OCI-LY7 (cell line): ENCODE measurements around the gene TLE4. TPM values are rescaled to one million over a fixed set of nuclear protein-coding genes. Genes with fewer than 3 reads are reported as not detected.

ENCODE experiments used
- Bru-seq: library from RNA; stranded (reverse); fragments of 400-500 nt; gene quantifications from one replicate; lab custom pipeline; 2021; lab: Mats Ljungman, UMichigan
- BruChase-seq, 2 experiments: library from RNA; stranded (reverse); fragments of 400-500 nt; gene quantifications; one replicate each; lab custom pipeline; 2021; lab: Mats Ljungman, UMichigan
- BruUV-seq: library from RNA; stranded (reverse); fragments of 400-500 nt; replicated peaks from 2 replicates; lab custom pipeline; 2021; lab: Mats Ljungman, UMichigan
- CTCF ChIA-PET: fragments of 300-600 bp; sonication (Branson Sonifier 250); formaldehyde crosslinking; loops from one replicate; lab custom pipeline; 2022; ENCODE audit warnings: antibody characterized with exemption; ENCODE audit not compliant: unreplicated experiment; lab: Charles Lee
- POLR2A ChIA-PET: fragments of 300-600 bp; sonication (Branson Sonifier 250); formaldehyde crosslinking; loops from one replicate; lab custom pipeline; 2022; ENCODE audit warnings: antibody characterized with exemption; lab: Charles Lee
- DNase-seq: peaks from one replicate; pipeline ENCODE4 v3.0.0-alpha.2; 2015; ENCODE audit warnings: low spot score
- H2AFZ ChIP-seq: fragments of 200-600 bp; sonication (generic), shearing (Covaris generic); 2 replicates; pipeline ENCODE4 v1.6.1; 2014; ENCODE audit warnings: mild to moderate bottlenecking, antibody characterized with exemption, low read length, moderate library complexity
- H3K27ac ChIP-seq: fragments of 200-600 bp; sonication (generic); 2 replicates; pipeline ENCODE4 v1.5.1; 2014; ENCODE audit warnings: mixed run types, low read depth, mild to moderate bottlenecking, moderate library complexity, low read length, inconsistent platforms; ENCODE audit not compliant: poor library complexity, severe bottlenecking
- H3K36me3 ChIP-seq: fragments of 200-600 bp; sonication (generic); 2 replicates; pipeline ENCODE4 v1.6.1; 2014; ENCODE audit warnings: mild to moderate bottlenecking, antibody characterized with exemption, low read length, moderate library complexity, mixed read lengths; ENCODE audit not compliant: insufficient read depth
- H3K4me1 ChIP-seq: fragments of 200-600 bp; sonication (generic); 2 replicates; pipeline ENCODE4 v1.5.1; 2014; ENCODE audit warnings: mild to moderate bottlenecking, low read length; ENCODE audit not compliant: insufficient read depth, poor library complexity, severe bottlenecking
- H3K4me2 ChIP-seq: fragments of 200-600 bp; sonication (generic); 2 replicates; pipeline ENCODE4 v1.6.1; 2014; ENCODE audit warnings: mild to moderate bottlenecking, low read length
- H3K4me3 ChIP-seq: fragments of 200-600 bp; sonication (generic); 2 replicates; pipeline ENCODE4 v1.5.1; 2014; ENCODE audit warnings: mild to moderate bottlenecking, low read depth, low read length; ENCODE audit not compliant: poor library complexity, severe bottlenecking
- H3K79me2 ChIP-seq: fragments of 200-600 bp; sonication (generic); 2 replicates; pipeline ENCODE4 v1.6.1; 2016; ENCODE audit warnings: low read depth, mild to moderate bottlenecking, low read length, moderate library complexity, mixed read lengths; ENCODE audit not compliant: insufficient read depth
- H3K9me2 ChIP-seq: fragments of 200-600 bp; sonication (generic); 2 replicates; pipeline ENCODE4 v1.6.1; 2016; ENCODE audit warnings: mild to moderate bottlenecking, low read length, mixed read lengths; ENCODE audit not compliant: insufficient read depth
- H3K9me3 ChIP-seq: fragments of 200-600 bp; sonication (generic); 2 replicates; pipeline ENCODE4 v1.6.1; 2014; ENCODE audit warnings: mild to moderate bottlenecking, mixed run types, low read length, mixed read lengths
- H4K20me1 ChIP-seq: fragments of 200-600 bp; sonication (generic); 2 replicates; pipeline ENCODE4 v1.6.1; 2014; ENCODE audit warnings: mild to moderate bottlenecking, antibody characterized with exemption, low read length, moderate library complexity, mixed read lengths; ENCODE audit not compliant: insufficient read depth
- EZH2phosphoT487 ChIP-seq: fragments of 200-600 bp; sonication (generic); IDR thresholded peaks from 2 replicates; pipeline ENCODE4 v1.6.1; 2018; ENCODE audit warnings: low read depth, borderline replicate concordance, mild to moderate bottlenecking, mixed run types, antibody characterized with exemption, low read length, moderate library complexity, mixed read lengths
- intact Hi-C: fragments of 100-400 bp; cut with micrococcal nuclease; formaldehyde crosslinking; loops from one replicate; pipeline ENCODE4 v1.10.0; 2022; ENCODE audit not compliant: unreplicated experiment
- long read RNA-seq: library from polyadenylated mRNA; stranded (forward); transcript quantifications from one replicate; pipeline ENCODE4 v2.0.0, GENCODE V29; 2022
- total RNA-seq, 2 experiments: library from RNA; depleted of rRNA in 1 of 2; stranded (reverse); fragments of >200 nt in 1 of 2; shearing (Covaris generic) in 1 of 2; gene quantifications; 2 replicates each; pipeline ENCODE4 v1.2.3, GENCODE V29; 2014 to 2022
- TF ChIP-seq, protein P1 (sequence below): fragments of 200-600 bp; sonication (generic); conservative IDR thresholded peaks from 2 replicates; pipeline ENCODE4 v1.5.1; 2014; ENCODE audit warnings: mild to moderate bottlenecking, antibody characterized with exemption, low read length, moderate library complexity, mixed read lengths

TLE4 gene
- total RNA-seq (2014; rRNA removed; shearing (Covaris generic)) (32.8 and 36.7 TPM in 2 replicates), total RNA-seq (2022) (41.7 and 47.4 TPM in 2 replicates), Bru-seq, nascent RNA (percentile 83 among the genes with signal in this experiment), BruChase-seq, experiment 1, labeled RNA remaining after a 6-hour chase (percentile 61 among the genes with signal in this experiment), BruChase-seq, experiment 2, labeled RNA remaining after a 2-hour chase (percentile 68 among the genes with signal in this experiment)
- long read RNA-seq, partial matches to known transcripts: 7 of 16 reads
- long read RNA-seq, other reads (novel, unspliced or antisense): 7 of 16 reads

DNA sequence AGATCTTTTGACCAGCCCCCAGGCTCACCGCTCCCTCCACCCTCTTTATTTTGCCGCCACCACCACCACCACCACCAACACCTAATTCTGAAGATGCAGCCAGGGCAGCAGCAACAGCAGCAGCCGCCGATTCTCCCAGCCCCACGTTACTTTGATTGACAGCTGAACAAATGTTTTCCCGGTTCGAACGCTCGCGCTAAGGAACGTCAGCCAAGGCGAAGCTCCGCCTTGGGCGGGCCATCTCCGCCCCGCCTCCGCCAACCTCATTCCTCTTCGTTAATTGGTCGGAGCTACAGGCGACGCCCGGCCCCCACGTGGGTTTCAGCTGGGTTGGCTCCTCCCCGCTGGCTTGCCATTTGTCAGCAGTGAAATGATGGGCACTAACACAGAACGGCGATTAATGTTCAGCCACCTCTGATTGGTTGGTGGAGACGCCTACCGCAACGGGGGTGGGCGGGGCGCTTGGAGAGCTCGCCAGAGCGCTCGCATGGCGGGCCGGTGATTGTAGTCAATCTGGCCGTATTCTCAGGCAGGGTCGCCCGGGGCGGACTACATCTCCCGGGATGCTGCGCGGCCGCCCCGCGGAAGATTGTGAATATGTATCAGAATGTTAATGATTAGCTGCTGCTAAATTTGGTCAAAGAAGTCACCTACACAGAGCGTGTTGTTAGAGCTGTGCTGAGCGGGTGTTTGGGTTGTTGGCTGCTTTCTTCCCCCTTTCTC lies at the start of gene TLE4:
Gene TLE4 (plus strand): TSS at position 657 of the 723 bp plus-strand sequence. CDS start 826 bp downstream, outside the sequence.
- peak within 1 kb of the TSS; percentile 94 for H3K4me2 ChIP-seq
- peak within 1 kb of the TSS; percentile 76 for H2AFZ ChIP-seq
- no peak for TF ChIP-seq EZH2phosphoT487
- TF ChIP-seq, protein P1, sequence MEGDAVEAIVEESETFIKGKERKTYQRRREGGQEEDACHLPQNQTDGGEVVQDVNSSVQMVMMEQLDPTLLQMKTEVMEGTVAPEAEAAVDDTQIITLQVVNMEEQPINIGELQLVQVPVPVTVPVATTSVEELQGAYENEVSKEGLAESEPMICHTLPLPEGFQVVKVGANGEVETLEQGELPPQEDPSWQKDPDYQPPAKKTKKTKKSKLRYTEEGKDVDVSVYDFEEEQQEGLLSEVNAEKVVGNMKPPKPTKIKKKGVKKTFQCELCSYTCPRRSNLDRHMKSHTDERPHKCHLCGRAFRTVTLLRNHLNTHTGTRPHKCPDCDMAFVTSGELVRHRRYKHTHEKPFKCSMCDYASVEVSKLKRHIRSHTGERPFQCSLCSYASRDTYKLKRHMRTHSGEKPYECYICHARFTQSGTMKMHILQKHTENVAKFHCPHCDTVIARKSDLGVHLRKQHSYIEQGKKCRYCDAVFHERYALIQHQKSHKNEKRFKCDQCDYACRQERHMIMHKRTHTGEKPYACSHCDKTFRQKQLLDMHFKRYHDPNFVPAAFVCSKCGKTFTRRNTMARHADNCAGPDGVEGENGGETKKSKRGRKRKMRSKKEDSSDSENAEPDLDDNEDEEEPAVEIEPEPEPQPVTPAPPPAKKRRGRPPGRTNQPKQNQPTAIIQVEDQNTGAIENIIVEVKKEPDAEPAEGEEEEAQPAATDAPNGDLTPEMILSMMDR: no peak

DNA sequence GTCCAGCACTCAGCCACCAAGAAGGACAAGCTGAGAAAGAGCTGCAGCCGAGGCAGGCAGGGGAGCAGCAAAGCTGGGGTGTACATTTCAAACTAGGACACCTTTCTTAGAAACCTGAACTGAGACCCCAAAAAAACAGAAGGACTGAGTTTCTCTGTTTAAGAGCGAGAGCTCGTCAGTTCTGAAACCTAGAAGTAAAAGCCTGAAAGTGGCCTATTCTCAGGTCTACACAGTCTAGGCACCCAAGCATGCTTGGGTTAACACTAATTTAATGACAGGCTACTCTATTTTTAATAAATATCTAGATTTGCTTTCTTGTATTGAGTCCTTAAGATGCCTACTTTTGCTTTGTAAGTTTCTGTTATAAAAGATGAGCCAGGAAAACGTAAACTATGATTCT lies 49.0 kb upstream of the TLE4 start:
- Histone ChIP-seq H3K9me3 (no peaks in the 10 kb centered on the region), H3K4me2 (no peak overlapping the region), H3K36me3 (no peaks in the 10 kb centered on the region), H3K79me2 (no peaks in the 10 kb centered on the region), H3K4me3 (no peak overlapping the region), H3K27ac (no peak overlapping the region), H2AFZ (no peak overlapping the region), H3K9me2 (no peaks in the 10 kb centered on the region), H4K20me1 (no peaks in the 10 kb centered on the region), H3K4me1 (no peaks in the 10 kb centered on the region)
- no peak for DNase-seq
- intact Hi-C loops: no loop called here
- ChIA-PET POLR2A (no interaction called here), CTCF (no interaction called here)
- no peak for TF ChIP-seq EZH2phosphoT487
- TF ChIP-seq, protein P1: no peak
- no TSS peak for BruUV-seq

More for the DNA sequence above, at the start of gene TLE4:
- Histone ChIP-seq H3K9me2 (no peaks in the 10 kb centered on the region), H4K20me1 (peaks cover 14% of the 10 kb centered on the region), H3K4me3 (peak within 1 kb of the TSS; percentile 83), H3K27ac (peak within 1 kb of the TSS; percentile 96), H3K36me3 (peaks cover 9% of the 10 kb centered on the region), H3K9me3 (no peaks in the 10 kb centered on the region), H3K4me1 (peaks cover 29% of the 10 kb centered on the region), H3K79me2 (peaks cover 18% of the 10 kb centered on the region; the same call in 1 of the 2 replicates)
- DNase-seq: peak; percentile 100
- intact Hi-C loops: loop anchor here (2.0 to 10.0 kb wide), 2 partner anchors 243 to 297 kb away; no protein-coding TSS in a partner anchor
- POLR2A ChIA-PET: interaction anchor here (0.6 to 1.6 kb wide), 14 partner anchors 8 to 1550 kb away, joined by 3 to 8 read pairs (median 4); partner anchors contain the start of gene PSAT1
- BruUV-seq: no TSS peak
- CTCF ChIA-PET: no interaction called here
